ENCODE data around the gene COG8. TPM values are rescaled to one million over a fixed set of nuclear protein-coding genes. Genes with fewer than 3 reads are reported as not detected.

The COG8 gene
- polyA plus RNA-seq, 4 donors, result 24.0 to 39.3 (median 27.8) TPM

GRCh38 chr16:69346683-69347082 is 7.3 kb upstream of the COG8 start:
- DNase-seq (ENCODE audit: low read depth in 4 of 4, low spot score in 3 of 4), result no peak

- no peak for DNase-seq (ENCODE audit: low read depth in 4 of 4, low spot score in 3 of 4)
Measured at GRCh38 chr16:69345923-69346322, 6.6 kb upstream of the COG8 start.

GRCh38 chr16:69344171-69344570 is 4.8 kb upstream of the COG8 start:
- no peak for DNase-seq (ENCODE audit: low read depth in 4 of 4, low spot score in 3 of 4)

- DNase-seq (ENCODE audit: low read depth in 4 of 4, low spot score in 3 of 4), result no peak
Measured at GRCh38 chr16:69340095-69340644, 806 bp upstream of the COG8 start.

GRCh38 chr16:69338557-69339288 is 641 bp downstream of the COG8 start:
- no peak for DNase-seq (ENCODE audit: low read depth in 4 of 4, low spot score in 3 of 4)

GRCh38 chr16:69334696-69335095 is 4.7 kb downstream of the COG8 start:
- no peak for DNase-seq (ENCODE audit: low read depth in 4 of 4, low spot score in 3 of 4)

GRCh38 chr16:69330286-69331109 is 8.9 kb downstream of the COG8 start, which contains the start of gene PDF:
PDF (minus strand) TSS chr16:69330588; CDS start chr16:69330570, 18 bp downstream.
- peak; percentile 73 to 87 (median 84) for DNase-seq (ENCODE audit: low read depth in 4 of 4, low spot score in 3 of 4)

- DNase-seq (ENCODE audit: low read depth in 4 of 4, low spot score in 3 of 4), result no peak
Measured at GRCh38 chr16:69329369-69330285, 9.7 kb downstream of the COG8 start.

GRCh38 chr16:69328854-69329316 is 10.5 kb downstream of the COG8 start:
- DNase-seq (ENCODE audit: low read depth in 4 of 4, low spot score in 3 of 4), result no peak

- no peak for DNase-seq (ENCODE audit: low read depth in 4 of 4, low spot score in 3 of 4)
Measured at GRCh38 chr16:69327585-69328310, 11.6 kb downstream of the COG8 start.

GRCh38 chr16:69326172-69326873 is 13.0 kb downstream of the COG8 start:
- DNase-seq (ENCODE audit: low read depth in 4 of 4, low spot score in 3 of 4), result no peak

GRCh38 chr16:69325784-69326171 is 13.6 kb downstream of the COG8 start:
- DNase-seq (ENCODE audit: low read depth in 4 of 4, low spot score in 3 of 4), result no peak

GRCh38 chr16:69324585-69325253 is 14.6 kb downstream of the COG8 start:
- DNase-seq (ENCODE audit: low read depth in 4 of 4, low spot score in 3 of 4), result no peak

GRCh38 chr16:69324013-69324531 is 15.3 kb downstream of the COG8 start:
- DNase-seq (ENCODE audit: low read depth in 4 of 4, low spot score in 3 of 4), result no peak

GRCh38 chr16:69323415-69323814 is 15.9 kb downstream of the COG8 start:
- DNase-seq (ENCODE audit: low read depth in 4 of 4, low spot score in 3 of 4), result no peak

- no peak for DNase-seq (ENCODE audit: low read depth in 4 of 4, low spot score in 3 of 4)
Measured at GRCh38 chr16:69322343-69322742, 17.0 kb downstream of the COG8 start.

- DNase-seq (ENCODE audit: low read depth in 4 of 4, low spot score in 3 of 4), result no peak
Measured at GRCh38 chr16:69321080-69321479, 18.3 kb downstream of the COG8 start.

GRCh38 chr16:69320740-69321073 is 18.7 kb downstream of the COG8 start:
- no peak for DNase-seq (ENCODE audit: low read depth in 4 of 4, low spot score in 3 of 4)
